Fibroblast of lung (primary cell): ENCODE measurements around the gene MRPS35. TPM values are rescaled to one million over a fixed set of nuclear protein-coding genes. Genes with fewer than 3 reads are reported as not detected.

ENCODE experiments used
- DNase-seq, 2 donors: peaks; one replicate each; pipeline versions ENCODE4 v3.0.0 to v3.0.0-alpha.2; 2010; ENCODE audit warnings: low read depth in 2 of 2
- H2AFZ ChIP-seq: 2 replicates; pipeline ENCODE4 v1.5.1; 2012; ENCODE audit warnings: low read length, control low read depth, inconsistent platforms
- H3K27ac ChIP-seq: 2 replicates; pipeline ENCODE4 v1.5.1; 2011; ENCODE audit warnings: low read length, control low read depth; ENCODE audit not compliant: insufficient read depth
- H3K27me3 ChIP-seq: 2 replicates; pipeline ENCODE4 v1.5.1; 2011; ENCODE audit warnings: mild to moderate bottlenecking, low read length; ENCODE audit not compliant: control insufficient read depth, insufficient read depth
- H3K36me3 ChIP-seq: 2 replicates; pipeline ENCODE4 v1.5.1; 2011; ENCODE audit warnings: low read length; ENCODE audit not compliant: control insufficient read depth, insufficient read depth
- H3K4me1 ChIP-seq: 2 replicates; pipeline ENCODE4 v1.5.1; 2011; ENCODE audit warnings: low read length; ENCODE audit not compliant: control insufficient read depth, insufficient read depth; ENCODE audit errors: extremely low read depth
- H3K4me2 ChIP-seq: 2 replicates; pipeline ENCODE4 v1.5.1; 2011; ENCODE audit warnings: low read length, control low read depth; ENCODE audit not compliant: insufficient read depth; ENCODE audit errors: extremely low read depth
- H3K4me3 ChIP-seq, 4 experiments: fragments of 200-600 bp in 1 of 4; sonication (generic) in 1 of 4; replicated peaks in 1 of 4; 2 replicates each; pipeline ENCODE4 v1.5.1; 2011 to 2016; ENCODE audit warnings: low read length in 4 of 4, low read depth in 3 of 4, mild to moderate bottlenecking in 3 of 4, control low read depth in 2 of 4, inconsistent platforms in 1 of 4, mixed read lengths in 1 of 4; ENCODE audit not compliant: insufficient read depth in 1 of 4; ENCODE audit errors: control extremely low read depth in 1 of 4
- H3K79me2 ChIP-seq: 2 replicates; pipeline ENCODE4 v1.5.1; 2012; ENCODE audit warnings: mild to moderate bottlenecking, low read length, inconsistent platforms; ENCODE audit not compliant: control insufficient read depth, insufficient read depth
- H3K9ac ChIP-seq: 2 replicates; pipeline ENCODE4 v1.5.1; 2011; ENCODE audit warnings: mild to moderate bottlenecking, low read length, control low read depth; ENCODE audit not compliant: insufficient read depth
- H3K9me3 ChIP-seq: 2 replicates; pipeline ENCODE4 v1.5.1; 2012; ENCODE audit warnings: low read depth, low read length; ENCODE audit not compliant: control insufficient read depth, insufficient read depth
- H4K20me1 ChIP-seq: 2 replicates; pipeline ENCODE4 v1.5.1; 2011; ENCODE audit warnings: low read length; ENCODE audit not compliant: control insufficient read depth, insufficient read depth; ENCODE audit errors: extremely low read depth
- EZH2 ChIP-seq: IDR thresholded peaks from 2 replicates; pipeline ENCODE4 v1.5.1; 2012; ENCODE audit warnings: low read length, control low read depth, mild to moderate bottlenecking; ENCODE audit errors: missing control alignments
- polyA plus RNA-seq, 2 donors: library from polyadenylated mRNA; depleted of rRNA in 1 of 2; stranded (reverse) in 1 of 2; unstranded in 1 of 2; fragments of >200 nt; gene quantifications; 2 replicates each; pipeline ENCODE4 v1.2.1, GENCODE V29; 2011 to 2012; ENCODE audit warnings: missing spikeins in 1 of 2
- total RNA-seq: library from RNA; depleted of rRNA; stranded (reverse); fragments of >200 nt; gene quantifications from 2 replicates; pipeline ENCODE4 v1.2.1, GENCODE V29; 2014
- TF ChIP-seq, protein P1 (sequence below), 2 donors: IDR thresholded peaks in 1 of 2; conservative IDR thresholded peaks in 1 of 2; 1 replicate in 1 of 2; 2 replicates in 1 of 2; pipeline ENCODE4 v1.5.1; 2011 to 2012; ENCODE audit warnings: low read length in 2 of 2, control low read depth in 1 of 2, inconsistent platforms in 1 of 2, low read depth in 1 of 2, mild to moderate bottlenecking in 1 of 2

The MRPS35 gene
- total and polyA plus RNA-seq, 2 donors (not counting 1 experiment from before 2014, with no cell fraction given) = 52.5 to 70.7 TPM

DNA sequence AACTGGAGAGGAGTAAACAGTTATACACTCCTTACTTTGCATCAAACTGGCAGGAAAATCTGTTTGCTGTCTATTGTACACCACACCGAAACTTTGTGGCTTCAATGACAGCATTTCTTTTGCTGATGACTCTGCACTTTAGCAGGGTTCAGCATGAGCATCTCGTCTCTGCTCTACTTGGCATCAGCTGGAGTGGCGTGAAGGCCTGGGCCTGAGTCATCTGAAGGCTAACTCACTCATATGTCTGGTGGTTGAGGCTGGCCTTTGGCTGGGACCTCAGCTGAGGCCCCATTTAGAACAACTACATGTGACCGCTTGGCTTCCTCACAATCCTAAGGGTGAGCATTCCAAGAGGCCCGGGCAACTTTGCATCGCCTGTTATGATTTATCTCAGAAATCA lies 43.1 kb upstream of the MRPS35 start:
- Histone ChIP-seq H3K4me2 (no peak overlapping the region), H3K36me3 (peaks cover 5% of the 10 kb centered on the region), H3K9ac (no peak overlapping the region), H3K79me2 (no peaks in the 10 kb centered on the region), H2AFZ (no peak overlapping the region), H3K4me1 (no peaks in the 10 kb centered on the region), H3K9me3 (no peaks in the 10 kb centered on the region), H3K4me3 (no peak overlapping the region), H3K27ac (peak overlapping the region; percentile 12), H4K20me1 (no peaks in the 10 kb centered on the region), H3K27me3 (no peaks in the 10 kb centered on the region)
- TF ChIP-seq, protein P1, sequence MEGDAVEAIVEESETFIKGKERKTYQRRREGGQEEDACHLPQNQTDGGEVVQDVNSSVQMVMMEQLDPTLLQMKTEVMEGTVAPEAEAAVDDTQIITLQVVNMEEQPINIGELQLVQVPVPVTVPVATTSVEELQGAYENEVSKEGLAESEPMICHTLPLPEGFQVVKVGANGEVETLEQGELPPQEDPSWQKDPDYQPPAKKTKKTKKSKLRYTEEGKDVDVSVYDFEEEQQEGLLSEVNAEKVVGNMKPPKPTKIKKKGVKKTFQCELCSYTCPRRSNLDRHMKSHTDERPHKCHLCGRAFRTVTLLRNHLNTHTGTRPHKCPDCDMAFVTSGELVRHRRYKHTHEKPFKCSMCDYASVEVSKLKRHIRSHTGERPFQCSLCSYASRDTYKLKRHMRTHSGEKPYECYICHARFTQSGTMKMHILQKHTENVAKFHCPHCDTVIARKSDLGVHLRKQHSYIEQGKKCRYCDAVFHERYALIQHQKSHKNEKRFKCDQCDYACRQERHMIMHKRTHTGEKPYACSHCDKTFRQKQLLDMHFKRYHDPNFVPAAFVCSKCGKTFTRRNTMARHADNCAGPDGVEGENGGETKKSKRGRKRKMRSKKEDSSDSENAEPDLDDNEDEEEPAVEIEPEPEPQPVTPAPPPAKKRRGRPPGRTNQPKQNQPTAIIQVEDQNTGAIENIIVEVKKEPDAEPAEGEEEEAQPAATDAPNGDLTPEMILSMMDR (conservative IDR thresholded peaks at IDR 0.05 in 1 of 2, IDR thresholded peaks at IDR 0.05 in 1 of 2; ENCODE audit: low read depth in 1 of 2, low read length in 2 of 2) = no peak
- peak; percentile 88 to 95 for DNase-seq

DNA sequence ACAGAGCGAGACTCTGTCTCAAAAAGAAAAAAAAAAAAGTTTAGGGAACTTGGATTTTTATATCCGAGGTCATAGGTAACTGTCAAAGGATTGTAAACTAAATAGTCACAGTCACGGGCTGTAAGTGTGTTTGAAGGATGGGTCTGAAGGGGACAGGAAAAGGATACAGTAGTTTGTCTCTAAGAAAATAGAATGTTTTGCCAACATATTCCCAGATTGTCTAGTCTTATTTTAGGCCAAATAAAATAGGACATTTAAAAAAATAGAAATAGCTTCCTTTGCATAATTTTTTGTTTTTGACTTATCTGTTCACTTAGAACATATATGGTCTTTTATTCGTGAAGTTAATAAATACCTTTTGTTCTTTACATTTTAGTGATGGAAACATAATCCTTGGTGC lies 38.6 kb upstream of the MRPS35 start:
- Histone ChIP-seq H3K9me3 (no peaks in the 10 kb centered on the region), H4K20me1 (no peaks in the 10 kb centered on the region), H3K9ac (no peak overlapping the region), H3K4me3 (no peak overlapping the region), H2AFZ (no peak overlapping the region), H3K4me1 (no peaks in the 10 kb centered on the region), H3K36me3 (peaks cover 5% of the 10 kb centered on the region), H3K27ac (no peak overlapping the region), H3K4me2 (no peak overlapping the region), H3K79me2 (no peaks in the 10 kb centered on the region), H3K27me3 (no peaks in the 10 kb centered on the region)
- no peak for DNase-seq
- TF ChIP-seq, protein P1 (conservative IDR thresholded peaks at IDR 0.05 in 1 of 2, IDR thresholded peaks at IDR 0.05 in 1 of 2; ENCODE audit: low read depth in 1 of 2, low read length in 2 of 2) = no peak
- TF ChIP-seq EZH2 = no peak

DNA sequence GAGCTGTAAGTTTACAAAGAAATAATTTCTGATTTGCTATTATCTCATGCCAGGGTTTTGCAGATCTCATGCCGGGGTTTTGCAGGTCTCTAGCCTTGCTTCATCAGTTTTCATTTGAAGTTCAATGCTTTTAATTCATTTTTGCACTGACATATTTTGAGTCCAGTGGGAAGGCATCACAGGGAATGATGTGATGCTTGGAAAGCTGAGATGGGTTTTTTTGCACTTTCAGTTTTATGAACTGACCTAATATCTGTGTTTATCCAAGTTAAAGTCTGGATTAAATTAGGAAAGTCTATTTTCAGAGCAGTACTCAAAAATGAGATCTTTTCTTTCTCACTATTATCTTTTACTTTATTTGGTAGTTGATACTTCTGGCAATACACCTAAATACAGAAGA lies 38.0 kb upstream of the MRPS35 start:
- no peak overlapping the region for H3K27ac ChIP-seq
- H3K4me2 ChIP-seq = no peak overlapping the region
- H3K27me3 ChIP-seq = no peaks in the 10 kb centered on the region
- H2AFZ ChIP-seq = no peak overlapping the region
- H3K36me3 ChIP-seq = peaks cover 4% of the 10 kb centered on the region
- no peaks in the 10 kb centered on the region for H3K9me3 ChIP-seq
- no peaks in the 10 kb centered on the region for H3K79me2 ChIP-seq
- no peaks in the 10 kb centered on the region for H4K20me1 ChIP-seq
- H3K4me3 ChIP-seq = no peak overlapping the region
- H3K9ac ChIP-seq = no peak overlapping the region
- DNase-seq = peak in 1 of 2 donors; percentile 12
- TF ChIP-seq EZH2 = no peak
- no peaks in the 10 kb centered on the region for H3K4me1 ChIP-seq
